SK-N-DZ (cell line): ENCODE data around the gene SGO2.
"Not testable (repeated sequence)": the region's sequence is repeated elsewhere in the genome, so short reads cannot be mapped to it uniquely, and the experiment has no call there.

Experiments used
- DNase-seq: peaks from one replicate; pipeline ENCODE4 v3.0.0-alpha.2; 2015; ENCODE audit warnings: low spot score

The SGO2 gene

GRCh38 chr2:200620606-200621390 lies 94.8 kb downstream of the SGO2 start:
- DNase-seq, result no peak

GRCh38 chr2:200622106-200622505 lies 96.1 kb downstream of the SGO2 start:
- no peak for DNase-seq

- DNase-seq, result no peak
Observed at GRCh38 chr2:200624026-200624425, 98.0 kb downstream of the SGO2 start.

- DNase-seq, result no peak
Observed at GRCh38 chr2:200624658-200625057, 98.7 kb downstream of the SGO2 start.

GRCh38 chr2:200625282-200625681 lies 99.3 kb downstream of the SGO2 start:
- no peak for DNase-seq

- DNase-seq, result no peak
Observed at GRCh38 chr2:200625958-200626363, 100.0 kb downstream of the SGO2 start.

GRCh38 chr2:200627110-200627770 lies 101.2 kb downstream of the SGO2 start:
- DNase-seq, result no peak

GRCh38 chr2:200628461-200628860 lies 102.5 kb downstream of the SGO2 start:
- DNase-seq, result not testable (repeated sequence)

- DNase-seq, result no peak
Observed at GRCh38 chr2:200631287-200631686, 105.3 kb downstream of the SGO2 start.
